ENCODE results near the gene ROCK1. TPM values are rescaled to one million over a fixed set of nuclear protein-coding genes. Genes with fewer than 3 reads are reported as not detected.

Gene ROCK1
- total and polyA plus RNA-seq, 2 of the 8 experiments (the other 6 are each of a cell fraction or from before 2014, with no cell fraction given) = 4.2 to 48.9 TPM

DNA sequence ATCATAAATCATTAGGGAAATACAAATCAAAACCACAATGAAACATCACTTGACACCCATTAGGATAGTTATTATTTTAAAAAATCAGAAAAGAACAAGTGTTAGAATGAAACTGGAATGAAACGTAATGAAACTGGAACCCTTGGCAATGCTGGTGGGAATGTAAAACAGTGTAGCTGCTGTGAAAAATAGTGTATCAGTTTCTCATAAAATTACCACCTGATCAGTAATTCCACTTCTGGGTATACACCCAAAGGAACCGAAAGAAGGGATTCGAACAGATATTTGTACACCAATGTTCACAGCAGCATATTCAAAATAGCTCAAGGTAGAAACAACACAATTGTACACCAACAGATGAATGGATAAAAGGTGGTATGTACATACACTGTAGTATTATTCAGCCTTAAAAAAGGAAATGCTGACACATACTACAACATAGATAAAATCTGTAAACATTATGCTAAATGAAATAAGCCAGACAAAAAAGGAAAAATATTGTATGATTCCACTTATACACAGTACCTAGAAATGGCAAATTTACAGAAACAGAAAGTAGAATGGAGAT is 27.0 kb downstream of the ROCK1 start (continued):
- TF ChIP-seq, protein P1, sequence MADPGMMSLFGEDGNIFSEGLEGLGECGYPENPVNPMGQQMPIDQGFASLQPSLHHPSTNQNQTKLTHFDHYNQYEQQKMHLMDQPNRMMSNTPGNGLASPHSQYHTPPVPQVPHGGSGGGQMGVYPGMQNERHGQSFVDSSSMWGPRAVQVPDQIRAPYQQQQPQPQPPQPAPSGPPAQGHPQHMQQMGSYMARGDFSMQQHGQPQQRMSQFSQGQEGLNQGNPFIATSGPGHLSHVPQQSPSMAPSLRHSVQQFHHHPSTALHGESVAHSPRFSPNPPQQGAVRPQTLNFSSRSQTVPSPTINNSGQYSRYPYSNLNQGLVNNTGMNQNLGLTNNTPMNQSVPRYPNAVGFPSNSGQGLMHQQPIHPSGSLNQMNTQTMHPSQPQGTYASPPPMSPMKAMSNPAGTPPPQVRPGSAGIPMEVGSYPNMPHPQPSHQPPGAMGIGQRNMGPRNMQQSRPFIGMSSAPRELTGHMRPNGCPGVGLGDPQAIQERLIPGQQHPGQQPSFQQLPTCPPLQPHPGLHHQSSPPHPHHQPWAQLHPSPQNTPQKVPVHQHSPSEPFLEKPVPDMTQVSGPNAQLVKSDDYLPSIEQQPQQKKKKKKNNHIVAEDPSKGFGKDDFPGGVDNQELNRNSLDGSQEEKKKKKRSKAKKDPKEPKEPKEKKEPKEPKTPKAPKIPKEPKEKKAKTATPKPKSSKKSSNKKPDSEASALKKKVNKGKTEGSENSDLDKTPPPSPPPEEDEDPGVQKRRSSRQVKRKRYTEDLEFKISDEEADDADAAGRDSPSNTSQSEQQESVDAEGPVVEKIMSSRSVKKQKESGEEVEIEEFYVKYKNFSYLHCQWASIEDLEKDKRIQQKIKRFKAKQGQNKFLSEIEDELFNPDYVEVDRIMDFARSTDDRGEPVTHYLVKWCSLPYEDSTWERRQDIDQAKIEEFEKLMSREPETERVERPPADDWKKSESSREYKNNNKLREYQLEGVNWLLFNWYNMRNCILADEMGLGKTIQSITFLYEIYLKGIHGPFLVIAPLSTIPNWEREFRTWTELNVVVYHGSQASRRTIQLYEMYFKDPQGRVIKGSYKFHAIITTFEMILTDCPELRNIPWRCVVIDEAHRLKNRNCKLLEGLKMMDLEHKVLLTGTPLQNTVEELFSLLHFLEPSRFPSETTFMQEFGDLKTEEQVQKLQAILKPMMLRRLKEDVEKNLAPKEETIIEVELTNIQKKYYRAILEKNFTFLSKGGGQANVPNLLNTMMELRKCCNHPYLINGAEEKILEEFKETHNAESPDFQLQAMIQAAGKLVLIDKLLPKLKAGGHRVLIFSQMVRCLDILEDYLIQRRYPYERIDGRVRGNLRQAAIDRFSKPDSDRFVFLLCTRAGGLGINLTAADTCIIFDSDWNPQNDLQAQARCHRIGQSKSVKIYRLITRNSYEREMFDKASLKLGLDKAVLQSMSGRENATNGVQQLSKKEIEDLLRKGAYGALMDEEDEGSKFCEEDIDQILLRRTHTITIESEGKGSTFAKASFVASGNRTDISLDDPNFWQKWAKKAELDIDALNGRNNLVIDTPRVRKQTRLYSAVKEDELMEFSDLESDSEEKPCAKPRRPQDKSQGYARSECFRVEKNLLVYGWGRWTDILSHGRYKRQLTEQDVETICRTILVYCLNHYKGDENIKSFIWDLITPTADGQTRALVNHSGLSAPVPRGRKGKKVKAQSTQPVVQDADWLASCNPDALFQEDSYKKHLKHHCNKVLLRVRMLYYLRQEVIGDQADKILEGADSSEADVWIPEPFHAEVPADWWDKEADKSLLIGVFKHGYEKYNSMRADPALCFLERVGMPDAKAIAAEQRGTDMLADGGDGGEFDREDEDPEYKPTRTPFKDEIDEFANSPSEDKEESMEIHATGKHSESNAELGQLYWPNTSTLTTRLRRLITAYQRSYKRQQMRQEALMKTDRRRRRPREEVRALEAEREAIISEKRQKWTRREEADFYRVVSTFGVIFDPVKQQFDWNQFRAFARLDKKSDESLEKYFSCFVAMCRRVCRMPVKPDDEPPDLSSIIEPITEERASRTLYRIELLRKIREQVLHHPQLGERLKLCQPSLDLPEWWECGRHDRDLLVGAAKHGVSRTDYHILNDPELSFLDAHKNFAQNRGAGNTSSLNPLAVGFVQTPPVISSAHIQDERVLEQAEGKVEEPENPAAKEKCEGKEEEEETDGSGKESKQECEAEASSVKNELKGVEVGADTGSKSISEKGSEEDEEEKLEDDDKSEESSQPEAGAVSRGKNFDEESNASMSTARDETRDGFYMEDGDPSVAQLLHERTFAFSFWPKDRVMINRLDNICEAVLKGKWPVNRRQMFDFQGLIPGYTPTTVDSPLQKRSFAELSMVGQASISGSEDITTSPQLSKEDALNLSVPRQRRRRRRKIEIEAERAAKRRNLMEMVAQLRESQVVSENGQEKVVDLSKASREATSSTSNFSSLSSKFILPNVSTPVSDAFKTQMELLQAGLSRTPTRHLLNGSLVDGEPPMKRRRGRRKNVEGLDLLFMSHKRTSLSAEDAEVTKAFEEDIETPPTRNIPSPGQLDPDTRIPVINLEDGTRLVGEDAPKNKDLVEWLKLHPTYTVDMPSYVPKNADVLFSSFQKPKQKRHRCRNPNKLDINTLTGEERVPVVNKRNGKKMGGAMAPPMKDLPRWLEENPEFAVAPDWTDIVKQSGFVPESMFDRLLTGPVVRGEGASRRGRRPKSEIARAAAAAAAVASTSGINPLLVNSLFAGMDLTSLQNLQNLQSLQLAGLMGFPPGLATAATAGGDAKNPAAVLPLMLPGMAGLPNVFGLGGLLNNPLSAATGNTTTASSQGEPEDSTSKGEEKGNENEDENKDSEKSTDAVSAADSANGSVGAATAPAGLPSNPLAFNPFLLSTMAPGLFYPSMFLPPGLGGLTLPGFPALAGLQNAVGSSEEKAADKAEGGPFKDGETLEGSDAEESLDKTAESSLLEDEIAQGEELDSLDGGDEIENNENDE (IDR thresholded peaks at IDR 0.05; ENCODE audit: insufficient replicate concordance, low read length) = no peak
- no peak for TF ChIP-seq CHD1 (IDR thresholded peaks at IDR 0.05; ENCODE audit: low read depth, low read length)
- TF ChIP-seq KDM4A (IDR thresholded peaks at IDR 0.05; ENCODE audit: low read depth, low read length, severe bottlenecking) = no peak
- no peak for TF ChIP-seq EGR1 (IDR thresholded peaks at IDR 0.05; ENCODE audit: borderline replicate concordance, low read depth, low read length)
- TF ChIP-seq HDAC6 (IDR thresholded peaks at IDR 0.05; ENCODE audit: low read depth, low read length) = no peak
- no peak for TF ChIP-seq SRF (IDR thresholded peaks at IDR 0.05; ENCODE audit: low read depth, low read length)
- TF ChIP-seq, protein P2, sequence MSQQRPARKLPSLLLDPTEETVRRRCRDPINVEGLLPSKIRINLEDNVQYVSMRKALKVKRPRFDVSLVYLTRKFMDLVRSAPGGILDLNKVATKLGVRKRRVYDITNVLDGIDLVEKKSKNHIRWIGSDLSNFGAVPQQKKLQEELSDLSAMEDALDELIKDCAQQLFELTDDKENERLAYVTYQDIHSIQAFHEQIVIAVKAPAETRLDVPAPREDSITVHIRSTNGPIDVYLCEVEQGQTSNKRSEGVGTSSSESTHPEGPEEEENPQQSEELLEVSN (IDR thresholded peaks at IDR 0.05) = no peak
- no peak for TF ChIP-seq TAF7 (optimal IDR thresholded peaks at IDR 0.05; ENCODE audit: borderline replicate concordance, low read depth, low read length)
- no peak for TF ChIP-seq SP1 (IDR thresholded peaks at IDR 0.05; ENCODE audit: low read depth, low read length)
- no peak for TF ChIP-seq KDM1A (IDR thresholded peaks at IDR 0.05; ENCODE audit: borderline replicate concordance, low read length)

All from H1 (cell line).